Right ventricle myocardium inferior (tissue), 1 donor: Measurements from ENCODE around the gene NEB. TPM values are rescaled to one million over a fixed set of nuclear protein-coding genes. Genes with fewer than 3 reads are reported as not detected.

Experiments used
- ATAC-seq: fragments of 200-7000 bp; cut with Tn5 transposase; one replicate; pipeline ENCODE4 v1.9.1; 2020; ENCODE audit warnings: mild to moderate bottlenecking, moderate library complexity
- DNase-seq: peaks from one replicate; pipeline ENCODE4 v3.0.0; 2021; ENCODE audit errors: missing footprints
- intact Hi-C: fragments of 100-400 bp; cut with DNase I; formaldehyde crosslinking; loops from one replicate; pipeline ENCODE4 v1.11.0; 2022
- long read RNA-seq: library from polyadenylated mRNA; unstranded; transcript quantifications from one replicate; pipeline ENCODE4 v2.0.0, GENCODE V29; 2021
- total RNA-seq: library from RNA; stranded (reverse); fragmentation: NEBNext Ultra II Directional; extraction: Animal tissue kit (Norgen Biotek cat#: 25700); gene quantifications from one replicate; pipeline ENCODE4 v1.2.1, GENCODE V29; 2021
- donor health status: DM: no; HTN: yes; CAD: no; lungs with severe emphysema.

NEB gene, protein sequence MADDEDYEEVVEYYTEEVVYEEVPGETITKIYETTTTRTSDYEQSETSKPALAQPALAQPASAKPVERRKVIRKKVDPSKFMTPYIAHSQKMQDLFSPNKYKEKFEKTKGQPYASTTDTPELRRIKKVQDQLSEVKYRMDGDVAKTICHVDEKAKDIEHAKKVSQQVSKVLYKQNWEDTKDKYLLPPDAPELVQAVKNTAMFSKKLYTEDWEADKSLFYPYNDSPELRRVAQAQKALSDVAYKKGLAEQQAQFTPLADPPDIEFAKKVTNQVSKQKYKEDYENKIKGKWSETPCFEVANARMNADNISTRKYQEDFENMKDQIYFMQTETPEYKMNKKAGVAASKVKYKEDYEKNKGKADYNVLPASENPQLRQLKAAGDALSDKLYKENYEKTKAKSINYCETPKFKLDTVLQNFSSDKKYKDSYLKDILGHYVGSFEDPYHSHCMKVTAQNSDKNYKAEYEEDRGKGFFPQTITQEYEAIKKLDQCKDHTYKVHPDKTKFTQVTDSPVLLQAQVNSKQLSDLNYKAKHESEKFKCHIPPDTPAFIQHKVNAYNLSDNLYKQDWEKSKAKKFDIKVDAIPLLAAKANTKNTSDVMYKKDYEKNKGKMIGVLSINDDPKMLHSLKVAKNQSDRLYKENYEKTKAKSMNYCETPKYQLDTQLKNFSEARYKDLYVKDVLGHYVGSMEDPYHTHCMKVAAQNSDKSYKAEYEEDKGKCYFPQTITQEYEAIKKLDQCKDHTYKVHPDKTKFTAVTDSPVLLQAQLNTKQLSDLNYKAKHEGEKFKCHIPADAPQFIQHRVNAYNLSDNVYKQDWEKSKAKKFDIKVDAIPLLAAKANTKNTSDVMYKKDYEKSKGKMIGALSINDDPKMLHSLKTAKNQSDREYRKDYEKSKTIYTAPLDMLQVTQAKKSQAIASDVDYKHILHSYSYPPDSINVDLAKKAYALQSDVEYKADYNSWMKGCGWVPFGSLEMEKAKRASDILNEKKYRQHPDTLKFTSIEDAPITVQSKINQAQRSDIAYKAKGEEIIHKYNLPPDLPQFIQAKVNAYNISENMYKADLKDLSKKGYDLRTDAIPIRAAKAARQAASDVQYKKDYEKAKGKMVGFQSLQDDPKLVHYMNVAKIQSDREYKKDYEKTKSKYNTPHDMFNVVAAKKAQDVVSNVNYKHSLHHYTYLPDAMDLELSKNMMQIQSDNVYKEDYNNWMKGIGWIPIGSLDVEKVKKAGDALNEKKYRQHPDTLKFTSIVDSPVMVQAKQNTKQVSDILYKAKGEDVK (N-terminal part only)
- 0.87 TPM for total RNA-seq
- long read RNA-seq: 0 reads

- intact Hi-C loops: no loop called here
- DNase-seq: no peak
- ATAC-seq: no peak
These were observed at the start of gene NEB for GRCh38 chr2:151733771-151734672. TSS of gene NEB (minus strand) at chr2:151734476. CDS start at chr2:151733156, 1,320 bp downstream.

DNA sequence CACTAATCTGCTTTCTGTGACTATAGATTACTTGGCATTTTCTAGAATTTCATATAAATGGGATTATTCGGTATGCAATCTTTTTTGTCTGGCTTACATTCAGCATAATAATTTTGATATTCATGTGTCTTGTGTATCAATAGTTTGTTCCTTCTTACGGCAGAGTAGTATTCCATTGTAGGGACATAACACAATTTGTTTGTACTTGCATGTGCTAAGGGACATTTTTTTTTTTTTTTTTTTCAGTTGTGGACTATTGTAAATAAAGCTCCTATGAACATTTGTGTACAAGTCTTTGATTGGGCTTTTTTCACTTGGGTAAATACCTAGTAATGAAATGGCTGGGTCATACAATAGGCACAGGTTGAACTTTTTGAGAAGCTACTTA, 48.9 kb upstream of the NEB start:
- DNase-seq: no peak
- intact Hi-C loops: no loop called here
- ATAC-seq: no peak

- ATAC-seq (no peak), DNase-seq (no peak)
- intact Hi-C loops: no loop called here
These were observed 48.3 kb upstream of the NEB start for GRCh38 chr2:151782378-151783132.

GRCh38 chr2:151781642-151782041, 47.4 kb upstream of the NEB start:
- DNase-seq: no peak
- ATAC-seq: no peak
- intact Hi-C loops: no loop called here

- ATAC-seq: no peak
These were observed 46.7 kb upstream of the NEB start for GRCh38 chr2:151780938-151781337.

GRCh38 chr2:151777935-151778334, 43.7 kb upstream of the NEB start:
- no peak for DNase-seq
- no peak for ATAC-seq
- intact Hi-C loops: no loop called here

More at GRCh38 chr2:151780938-151781337, 46.7 kb upstream of the NEB start:
- DNase-seq: no peak
- intact Hi-C loops: no loop called here

- DNase-seq (no peak), ATAC-seq (no peak)
- intact Hi-C loops: no loop called here
These were observed 43.2 kb upstream of the NEB start for GRCh38 chr2:151777487-151777886.

DNA sequence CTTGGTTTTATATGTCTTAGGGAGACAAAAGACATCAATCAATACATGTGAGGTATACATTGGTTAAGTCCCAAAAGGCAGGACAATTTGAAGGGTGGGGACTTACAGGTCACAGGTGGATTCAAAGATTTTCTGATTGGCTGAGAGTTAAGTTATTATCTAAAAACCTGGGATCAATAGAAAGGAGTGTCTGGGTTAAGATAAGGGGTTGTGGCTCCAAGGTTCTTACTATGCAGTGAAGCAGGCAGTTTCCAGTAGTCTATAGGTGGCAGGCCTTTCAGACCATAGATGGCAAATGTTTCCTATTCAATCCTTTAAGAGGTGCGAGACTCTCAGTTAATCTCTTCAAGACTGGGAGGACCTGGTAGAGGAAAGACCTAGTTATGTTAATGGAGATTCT, 42.1 kb upstream of the NEB start:
- DNase-seq (no peak), ATAC-seq (no peak)
- intact Hi-C loops: no loop called here

DNA sequence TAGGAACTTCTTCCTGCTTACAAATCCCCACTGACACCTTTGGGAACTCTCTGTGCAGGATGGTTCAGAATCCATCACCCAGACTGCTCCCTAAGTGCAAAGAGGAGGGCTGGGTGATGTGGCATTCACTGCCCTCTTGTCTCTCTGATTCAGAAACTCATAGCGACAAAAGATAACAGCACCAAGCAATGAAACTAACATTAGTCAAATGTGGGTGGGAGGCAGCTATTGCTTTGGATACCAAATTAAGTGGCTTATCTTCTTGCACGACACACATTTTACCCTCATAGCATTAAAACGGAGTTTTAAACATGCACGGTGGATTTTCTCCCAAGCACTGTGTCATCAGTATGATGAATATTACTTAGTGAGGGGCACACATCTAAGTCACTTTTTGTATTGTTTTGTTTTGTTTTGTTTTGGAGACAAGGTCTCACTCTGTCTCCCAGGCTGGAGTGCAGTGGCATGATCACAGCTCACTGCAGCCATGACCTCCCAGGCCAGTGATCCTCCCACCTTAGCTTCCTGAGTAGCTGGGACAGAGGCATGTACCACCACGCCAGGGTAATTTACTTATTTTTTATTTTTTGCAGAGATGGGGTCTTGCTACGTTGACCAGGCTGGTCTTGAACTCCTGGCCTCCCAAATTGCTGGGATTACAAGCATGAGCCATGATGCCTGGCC, 40.9 kb upstream of the NEB start:
- intact Hi-C loops: no loop called here
- DNase-seq (no peak), ATAC-seq (no peak)

DNA sequence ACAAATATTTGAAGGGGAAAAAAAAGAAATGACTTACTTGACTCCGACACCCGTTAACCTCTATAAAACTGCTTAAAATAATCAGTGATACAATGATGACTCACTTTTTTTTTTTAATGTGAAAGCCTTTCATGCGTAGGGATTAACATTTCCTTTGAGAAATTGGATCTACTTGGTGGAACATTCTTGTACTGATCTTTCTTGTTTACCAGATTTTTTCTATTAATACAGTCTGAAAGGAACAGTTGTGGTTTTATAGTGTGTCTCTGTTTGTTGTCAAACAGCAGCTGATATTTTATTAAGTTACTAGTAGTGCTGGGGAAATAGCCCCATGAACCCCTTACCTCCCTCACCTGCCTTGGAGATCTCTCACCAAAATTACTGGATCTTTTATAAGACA, 40.2 kb upstream of the NEB start:
- ATAC-seq: no peak
- DNase-seq: no peak
- intact Hi-C loops: no loop called here

DNA sequence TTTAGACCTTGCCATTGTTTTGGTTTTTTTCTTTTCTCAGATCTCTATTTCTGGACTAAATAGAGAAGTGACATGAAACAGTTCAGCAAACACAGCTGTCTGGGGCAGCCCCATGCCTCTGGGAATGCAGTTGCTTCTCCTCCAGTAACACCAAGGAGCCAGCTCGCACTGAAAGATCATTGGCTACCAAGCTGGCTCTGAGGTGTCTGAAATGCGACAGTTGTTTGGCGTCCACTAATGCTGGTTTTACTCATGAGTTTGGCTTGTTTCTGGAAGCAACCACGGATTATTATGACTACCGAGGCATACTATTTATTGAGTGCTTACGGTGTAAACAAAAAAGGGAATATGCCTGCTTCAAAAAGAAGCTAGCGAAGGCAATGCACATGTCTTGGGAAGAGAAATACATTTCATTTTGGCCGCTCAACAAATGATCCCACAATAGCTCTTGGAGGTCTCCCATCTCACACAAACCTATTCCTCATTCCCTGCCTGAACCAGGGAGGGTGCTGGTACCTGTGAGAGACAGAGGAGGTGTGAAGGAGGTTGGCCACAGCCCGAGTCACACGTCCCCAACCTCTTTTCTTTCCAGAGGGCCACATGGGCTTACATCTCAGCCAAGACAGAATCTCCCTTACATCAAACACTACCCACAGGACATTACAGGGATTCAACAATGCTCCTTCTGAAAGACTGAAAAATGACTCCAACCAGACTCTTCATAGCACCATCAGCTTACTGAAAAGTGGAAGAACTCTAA, 37.5 kb upstream of the NEB start:
- intact Hi-C loops: no loop called here
- ATAC-seq (peak; percentile 59), DNase-seq (no peak)

GRCh38 chr2:151770995-151771394, 36.7 kb upstream of the NEB start:
- intact Hi-C loops: no loop called here
- no peak for ATAC-seq
- DNase-seq: no peak

GRCh38 chr2:151769606-151770005, 35.3 kb upstream of the NEB start:
- no peak for DNase-seq
- intact Hi-C loops: no loop called here
- ATAC-seq: no peak

GRCh38 chr2:151767536-151767935, 33.3 kb upstream of the NEB start:
- no peak for DNase-seq
- no peak for ATAC-seq
- intact Hi-C loops: no loop called here

- intact Hi-C loops: no loop called here
- DNase-seq: no peak
- no peak for ATAC-seq
These were observed 32.3 kb upstream of the NEB start for GRCh38 chr2:151766437-151767153.
